Nephron progenitor cell (in vitro differentiated cells): ENCODE results near the gene FRZB.
A peak's percentile ranks its signal among the peaks of the same experiment; 100 is the strongest.

Experiments
- DNase-seq: peaks from one replicate; pipeline ENCODE4 v3.0.0; 2021
- H3K27ac Mint-ChIP-seq: 2 replicates; pipeline ENCODE4 v1.8.0; 2021; ENCODE audit warnings: mild to moderate bottlenecking, moderate library complexity, mixed read lengths
- H3K27me3 Mint-ChIP-seq: 2 replicates; pipeline ENCODE4 v1.8.0; 2021; ENCODE audit warnings: mild to moderate bottlenecking, low read depth, mixed read lengths; ENCODE audit not compliant: poor library complexity
- H3K36me3 Mint-ChIP-seq: 2 replicates; pipeline ENCODE4 v1.8.0; 2021; ENCODE audit warnings: low read depth, mixed read lengths
- H3K4me1 Mint-ChIP-seq: 2 replicates; pipeline ENCODE4 v1.8.0; 2021; ENCODE audit warnings: mixed read lengths
- H3K4me3 Mint-ChIP-seq: 2 replicates; pipeline ENCODE4 v1.8.0; 2021; ENCODE audit warnings: mild to moderate bottlenecking, moderate library complexity, mixed read lengths
- H3K9me3 Mint-ChIP-seq: 2 replicates; pipeline ENCODE4 v1.8.0; 2021; ENCODE audit warnings: mild to moderate bottlenecking, moderate library complexity, mixed read lengths
- CTCF ChIP-seq: fragments of 200-600 bp; sonication (generic); IDR thresholded peaks from 2 replicates; pipeline ENCODE4 v1.5.0; 2021; ENCODE audit warnings: antibody characterized with exemption

The FRZB gene

DNA sequence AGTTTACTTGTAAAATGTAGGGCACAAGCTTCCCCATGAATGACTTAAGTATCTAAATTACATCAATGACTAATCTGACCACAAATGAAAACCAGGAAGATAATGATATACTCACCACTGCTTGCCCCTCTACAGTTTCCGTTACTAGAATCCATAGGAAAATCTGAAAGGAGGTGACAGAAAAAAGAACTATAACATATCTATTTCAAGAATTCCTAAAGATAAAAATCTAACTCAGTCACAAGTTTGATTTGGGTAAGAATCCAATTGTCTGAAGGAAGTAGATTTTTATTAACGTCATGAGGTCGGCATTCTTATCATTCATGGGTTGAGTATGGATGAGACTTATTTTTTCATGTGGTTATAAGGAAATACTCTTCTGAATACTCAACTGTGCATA, 7.8 kb downstream of the FRZB start:
- no peak for TF ChIP-seq CTCF
- Mint-ChIP-seq H3K9me3 (peaks cover 23% of the 10 kb centered on the region), H3K27ac (no peak overlapping the region), H3K4me3 (no peak overlapping the region), H3K36me3 (peaks cover 35% of the 10 kb centered on the region), H3K4me1 (peaks cover 16% of the 10 kb centered on the region), H3K27me3 (peaks cover 3% of the 10 kb centered on the region)
- no peak for DNase-seq

DNA sequence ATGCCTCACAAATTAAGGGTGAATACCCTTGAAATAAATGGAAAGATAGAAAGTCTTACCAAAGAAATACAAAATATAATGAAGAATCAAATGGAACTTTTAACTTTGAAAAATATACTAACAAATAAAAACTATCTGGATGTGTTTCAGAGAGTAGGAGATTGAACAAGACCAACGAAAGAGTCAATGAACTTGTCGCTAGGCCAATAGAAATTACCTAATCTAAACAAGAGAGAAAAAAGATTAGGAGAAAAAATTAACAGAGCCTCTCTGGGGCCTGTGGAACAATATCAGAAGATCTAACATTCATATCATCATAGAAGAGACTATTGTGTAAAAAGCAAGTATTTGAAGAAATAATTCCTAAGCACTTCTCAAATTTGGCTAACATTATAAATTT, 11.1 kb downstream of the FRZB start:
- H3K27ac Mint-ChIP-seq: no peak overlapping the region
- no peak overlapping the region for H3K4me3 Mint-ChIP-seq

DNA sequence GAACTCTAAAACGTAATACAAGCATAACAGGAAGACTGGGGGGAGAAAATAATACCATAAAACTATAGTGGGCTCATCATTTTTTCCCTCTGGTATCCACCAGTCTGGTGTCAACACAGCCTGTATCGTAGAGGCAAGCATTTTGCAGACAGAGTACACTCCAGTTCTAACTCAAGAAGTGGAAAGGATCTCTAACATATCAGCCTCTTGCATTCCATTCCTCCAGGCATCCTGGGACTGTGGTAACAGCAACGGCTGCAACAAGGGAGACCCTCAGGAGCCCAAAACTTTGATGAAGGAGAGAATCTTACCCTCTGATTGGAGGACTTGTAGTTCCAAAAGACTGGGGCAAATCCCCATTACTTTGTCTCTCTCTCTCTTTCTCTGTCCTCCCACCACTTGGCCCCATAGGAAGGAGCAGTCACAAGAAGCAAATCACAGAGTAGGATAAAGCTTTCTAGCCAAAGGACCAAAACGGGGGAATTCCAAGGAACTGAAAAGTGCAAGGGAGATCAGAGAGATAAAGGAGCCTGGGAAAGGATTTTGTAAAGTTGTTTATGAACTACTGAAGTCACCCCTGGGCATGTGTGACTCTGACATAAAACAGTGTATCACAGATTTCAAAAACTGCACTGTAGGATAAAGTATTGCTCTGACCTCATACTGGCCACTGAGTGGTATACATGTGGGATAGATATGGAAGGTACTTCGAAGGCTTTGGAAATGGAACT, 11.9 kb downstream of the FRZB start:
- Mint-ChIP-seq H3K27ac (peak overlapping the region; percentile 48), H3K4me3 (no peak overlapping the region), H3K36me3 (peaks cover 39% of the 10 kb centered on the region), H3K27me3 (no peaks in the 10 kb centered on the region), H3K4me1 (peaks cover 8% of the 10 kb centered on the region), H3K9me3 (peaks cover 23% of the 10 kb centered on the region)
- DNase-seq: no peak
- no peak for TF ChIP-seq CTCF

More for the DNA sequence above, 11.1 kb downstream of the FRZB start:
- no peak for TF ChIP-seq CTCF
- H3K4me1 Mint-ChIP-seq: peaks cover 8% of the 10 kb centered on the region
- peaks cover 23% of the 10 kb centered on the region for H3K9me3 Mint-ChIP-seq
- DNase-seq: no peak
- no peaks in the 10 kb centered on the region for H3K27me3 Mint-ChIP-seq
- peaks cover 39% of the 10 kb centered on the region for H3K36me3 Mint-ChIP-seq

- no peak overlapping the region for H3K4me3 Mint-ChIP-seq
- H3K27ac Mint-ChIP-seq: no peak overlapping the region
- H3K27me3 Mint-ChIP-seq: no peaks in the 10 kb centered on the region
- TF ChIP-seq CTCF: no peak
- peaks cover 8% of the 10 kb centered on the region for H3K4me1 Mint-ChIP-seq
- no peak for DNase-seq
- H3K36me3 Mint-ChIP-seq: peaks cover 33% of the 10 kb centered on the region
- peaks cover 23% of the 10 kb centered on the region for H3K9me3 Mint-ChIP-seq
Measured at GRCh38 chr2:182852801-182853200, 13.6 kb downstream of the FRZB start.

DNA sequence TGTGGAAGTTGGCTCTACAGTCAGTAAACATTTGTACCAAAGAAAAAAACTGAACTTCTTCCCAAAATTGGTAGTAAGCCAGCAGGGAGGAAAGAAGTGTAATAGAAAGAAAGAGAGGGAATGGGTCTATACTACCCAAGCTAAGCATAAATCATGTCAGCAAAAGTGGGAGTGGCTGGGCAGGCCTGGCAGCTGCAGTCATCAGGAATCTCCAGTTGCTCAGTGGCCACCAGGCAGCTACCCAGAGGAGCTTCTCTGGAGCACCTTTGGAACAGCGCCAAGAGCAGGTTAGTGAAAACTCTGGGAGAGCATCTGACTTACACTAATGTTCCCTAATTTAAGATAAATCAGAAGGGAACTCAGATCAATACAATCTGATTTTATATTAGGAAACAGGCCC, 14.3 kb downstream of the FRZB start:
- Mint-ChIP-seq H3K36me3 (peaks cover 30% of the 10 kb centered on the region), H3K27ac (no peak overlapping the region), H3K27me3 (no peaks in the 10 kb centered on the region), H3K4me1 (peaks cover 8% of the 10 kb centered on the region), H3K9me3 (peaks cover 19% of the 10 kb centered on the region), H3K4me3 (no peak overlapping the region)
- DNase-seq: peak; percentile 22
- no peak for TF ChIP-seq CTCF

GRCh38 chr2:182845794-182846417, 20.5 kb downstream of the FRZB start:
- H3K4me1 Mint-ChIP-seq: no peaks in the 10 kb centered on the region
- peaks cover 7% of the 10 kb centered on the region for H3K36me3 Mint-ChIP-seq
- TF ChIP-seq CTCF: no peak
- DNase-seq: no peak
- no peaks in the 10 kb centered on the region for H3K9me3 Mint-ChIP-seq
- H3K27me3 Mint-ChIP-seq: no peaks in the 10 kb centered on the region
- no peak overlapping the region for H3K4me3 Mint-ChIP-seq
- no peak overlapping the region for H3K27ac Mint-ChIP-seq
